ENCODE measurements around the gene SCUBE1.

- no peak for TF ChIP-seq CTCF (IDR thresholded peaks at IDR 0.05)
- no peak for TF ChIP-seq POLR2A (IDR thresholded peaks at IDR 0.05)
- no peak for TF ChIP-seq EP300 (IDR thresholded peaks at IDR 0.05)
Observed at GRCh38 chr22:43365715-43366440, 22.7 kb upstream of the SCUBE1 start.
